LHCN-M2 (cell line): Measurements from ENCODE around the gene WWP2. TPM values are rescaled to one million over a fixed set of nuclear protein-coding genes. Genes with fewer than 3 reads are reported as not detected.
"Not testable (repeated sequence)": the region's sequence is repeated elsewhere in the genome, so short reads cannot be mapped to it uniquely, and the experiment has no call there.

ENCODE experiments used
- DNase-seq: peaks from one replicate; pipeline ENCODE4 v3.0.0-alpha.2; 2012; ENCODE audit warnings: low read depth
- total RNA-seq: library from RNA; depleted of rRNA; stranded (reverse); fragments of >200 nt; gene quantifications from 2 replicates; pipeline ENCODE4 v1.2.3, GENCODE V29; 2014

The WWP2 gene
- total RNA-seq, 1 experiment from 2014 or later = 20.8 TPM

GRCh38 chr16:69942099-69942491 is 180.0 kb downstream of the WWP2 start:
- DNase-seq = no peak

GRCh38 chr16:69942627-69943170 is 180.6 kb downstream of the WWP2 start:
- no peak for DNase-seq

- not testable (repeated sequence) for DNase-seq
Measured at GRCh38 chr16:69943241-69944036, 181.3 kb downstream of the WWP2 start.

GRCh38 chr16:69950411-69950810 is 188.3 kb downstream of the WWP2 start:
- DNase-seq = not testable (repeated sequence)

- not testable (repeated sequence) for DNase-seq
Measured at GRCh38 chr16:69951017-69951671, 189.0 kb downstream of the WWP2 start, which contains the start of gene CLEC18A. Gene CLEC18A, plus strand, starts transcription at chr16:69951334. Its CDS starts 33 bp downstream, at chr16:69951367.

GRCh38 chr16:69951672-69952031 is 189.5 kb downstream of the WWP2 start:
- DNase-seq = not testable (repeated sequence)

GRCh38 chr16:69952116-69952515 is 190.0 kb downstream of the WWP2 start:
- DNase-seq = not testable (repeated sequence)

- not testable (repeated sequence) for DNase-seq
Measured at GRCh38 chr16:69952572-69953355, 190.6 kb downstream of the WWP2 start.

- not testable (repeated sequence) for DNase-seq
Measured at GRCh38 chr16:69954241-69954640, 192.1 kb downstream of the WWP2 start.

- DNase-seq = not testable (repeated sequence)
Measured at GRCh38 chr16:69963312-69963711, 201.2 kb downstream of the WWP2 start.

GRCh38 chr16:69964960-69965660 is 203.0 kb downstream of the WWP2 start:
- peak; percentile 33 for DNase-seq

- not testable (repeated sequence) for DNase-seq
Measured at GRCh38 chr16:69965661-69966054, 203.5 kb downstream of the WWP2 start.

GRCh38 chr16:69967688-69968087 is 205.6 kb downstream of the WWP2 start:
- not testable (repeated sequence) for DNase-seq

GRCh38 chr16:69968125-69968524 is 206.0 kb downstream of the WWP2 start:
- not testable (repeated sequence) for DNase-seq

GRCh38 chr16:69969657-69970056 is 207.5 kb downstream of the WWP2 start:
- not testable (repeated sequence) for DNase-seq

GRCh38 chr16:69972120-69972519 is 210.0 kb downstream of the WWP2 start:
- not testable (repeated sequence) for DNase-seq

GRCh38 chr16:69972935-69973334 is 210.8 kb downstream of the WWP2 start:
- not testable (repeated sequence) for DNase-seq

- not testable (repeated sequence) for DNase-seq
Measured at GRCh38 chr16:69985196-69985595, 223.1 kb downstream of the WWP2 start.
